HG02870 (cell line): Measurements from ENCODE around the gene CARD14.
"Not testable (repeated sequence)": the region's sequence is repeated elsewhere in the genome, so short reads cannot be mapped to it uniquely, and the experiment has no call there.

ENCODE experiments used
- ATAC-seq: cut with Tn5 transposase; IDR thresholded peaks from one replicate; pipeline ENCODE4 v1.9.1; 2021; ENCODE audit warnings: mild to moderate bottlenecking, moderate library complexity; ENCODE audit not compliant: unreplicated experiment

CARD14 gene

DNA sequence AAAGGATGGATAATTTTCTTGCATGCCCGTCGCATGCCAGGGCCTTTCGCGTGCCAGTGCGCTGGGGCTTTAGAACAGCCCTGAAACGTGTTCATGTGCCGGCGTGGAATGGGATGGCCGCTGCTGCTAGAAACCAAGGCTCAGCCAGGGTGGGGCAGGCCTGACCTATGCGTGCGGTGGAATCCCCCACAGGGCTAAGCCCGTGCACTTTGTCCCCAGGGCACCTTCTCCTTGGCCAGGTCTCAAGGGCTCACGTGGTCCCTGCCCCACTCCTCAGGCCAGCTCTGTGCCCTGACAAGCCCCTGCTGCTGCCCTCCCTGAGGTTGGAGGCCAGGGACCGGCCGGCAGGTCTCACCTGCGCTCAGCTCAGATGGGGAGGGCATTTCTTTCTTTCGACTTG is 77.7 kb downstream of the CARD14 start:
- ATAC-seq, result no peak

DNA sequence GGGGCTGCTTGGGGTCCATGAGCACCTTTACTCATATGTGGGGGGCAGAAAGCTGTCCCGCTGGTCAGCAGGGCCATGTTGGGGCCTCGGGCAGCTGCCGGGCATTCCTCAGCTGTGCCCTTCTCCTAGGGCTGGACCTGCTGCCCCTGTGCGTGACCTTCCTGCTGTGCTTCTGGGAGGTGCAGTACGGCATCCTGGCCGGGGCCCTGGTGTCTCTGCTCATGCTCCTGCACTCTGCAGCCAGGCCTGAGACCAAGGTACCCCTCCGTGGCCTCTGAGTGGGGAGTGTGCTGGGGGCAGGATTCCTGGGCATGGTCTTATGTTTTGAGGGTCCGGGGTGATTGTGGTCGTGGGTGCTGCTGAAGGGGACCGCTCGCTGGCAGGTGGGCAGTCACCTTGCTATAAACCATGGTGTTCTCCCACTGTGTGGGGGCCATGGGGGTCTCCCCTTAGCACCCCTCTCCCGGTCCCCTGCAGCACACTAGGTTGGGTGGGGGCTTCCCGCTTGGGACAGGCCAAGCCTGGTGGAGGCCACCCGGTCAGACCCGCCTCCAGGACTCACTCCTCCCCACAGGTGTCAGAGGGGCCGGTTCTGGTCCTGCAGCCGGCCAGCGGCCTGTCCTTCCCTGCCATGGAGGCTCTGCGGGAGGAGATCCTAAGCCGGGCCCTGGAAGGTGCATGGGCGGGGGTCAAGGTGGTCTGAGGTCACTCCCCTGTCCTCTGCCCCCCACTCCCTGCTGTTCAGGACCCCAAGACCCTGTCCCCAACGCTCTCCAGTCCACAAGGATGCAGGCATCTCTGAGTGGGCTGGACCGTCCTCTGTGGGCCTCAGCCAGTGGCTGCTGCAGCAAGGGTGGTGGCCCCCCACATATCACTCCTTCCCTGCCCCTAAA is 78.4 kb downstream of the CARD14 start:
- no peak for ATAC-seq

DNA sequence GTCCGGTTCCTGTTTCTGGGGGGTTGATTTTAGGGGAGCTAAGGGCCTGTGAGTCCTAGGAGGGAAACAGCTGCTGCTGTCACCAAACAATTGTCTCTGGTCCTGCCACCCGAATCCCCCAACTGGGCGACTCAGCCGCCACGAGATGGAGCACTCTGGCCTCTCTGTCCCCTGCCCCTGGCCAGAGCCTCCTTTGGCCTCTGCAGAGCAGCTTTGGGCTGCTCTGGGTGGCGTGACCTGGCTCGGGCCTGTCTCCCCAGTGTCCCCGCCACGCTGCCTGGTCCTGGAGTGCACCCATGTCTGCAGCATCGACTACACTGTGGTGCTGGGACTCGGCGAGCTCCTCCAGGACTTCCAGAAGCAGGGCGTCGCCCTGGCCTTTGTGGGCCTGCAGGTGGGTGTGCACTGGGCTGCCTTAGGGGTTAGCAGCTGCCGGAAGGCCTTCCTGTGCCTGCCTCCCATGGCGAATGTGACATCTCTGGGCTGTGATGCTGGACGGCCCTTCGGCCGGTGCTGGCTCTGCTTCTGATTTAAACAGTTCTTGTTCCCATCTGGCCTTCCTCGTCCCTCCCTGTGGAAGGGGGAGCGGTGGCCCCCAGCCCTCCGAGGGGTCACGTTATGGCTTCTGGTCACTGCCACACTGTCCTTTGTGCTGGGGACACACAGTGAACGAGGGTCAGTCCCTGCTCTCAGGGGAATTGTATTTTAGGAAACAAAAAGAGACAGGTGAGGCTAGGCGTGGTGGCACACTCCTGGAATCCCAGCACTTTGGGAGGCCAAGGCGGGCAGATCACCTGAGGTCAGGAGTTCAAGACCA is 79.3 kb downstream of the CARD14 start:
- no peak for ATAC-seq

DNA sequence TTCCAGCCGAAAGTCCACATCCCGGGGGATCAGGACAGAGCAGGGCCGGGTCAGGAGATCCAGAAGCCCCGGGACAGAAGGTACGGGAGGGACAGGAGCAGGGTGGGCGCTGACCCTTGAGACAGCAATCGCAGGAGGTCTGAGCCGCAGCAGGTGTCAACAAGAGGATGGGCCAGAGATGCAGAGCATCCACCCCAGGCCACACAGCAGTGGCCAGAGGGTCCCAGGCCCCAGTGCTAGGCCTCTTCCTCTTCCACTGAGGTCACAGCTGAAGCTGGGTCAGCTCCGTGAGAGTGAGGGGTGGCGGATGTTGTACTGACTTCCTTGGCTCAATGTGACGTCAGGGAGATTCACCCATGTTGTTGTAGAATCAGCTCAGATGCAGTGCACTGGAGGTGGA is 82.1 kb downstream of the CARD14 start:
- no peak for ATAC-seq

DNA sequence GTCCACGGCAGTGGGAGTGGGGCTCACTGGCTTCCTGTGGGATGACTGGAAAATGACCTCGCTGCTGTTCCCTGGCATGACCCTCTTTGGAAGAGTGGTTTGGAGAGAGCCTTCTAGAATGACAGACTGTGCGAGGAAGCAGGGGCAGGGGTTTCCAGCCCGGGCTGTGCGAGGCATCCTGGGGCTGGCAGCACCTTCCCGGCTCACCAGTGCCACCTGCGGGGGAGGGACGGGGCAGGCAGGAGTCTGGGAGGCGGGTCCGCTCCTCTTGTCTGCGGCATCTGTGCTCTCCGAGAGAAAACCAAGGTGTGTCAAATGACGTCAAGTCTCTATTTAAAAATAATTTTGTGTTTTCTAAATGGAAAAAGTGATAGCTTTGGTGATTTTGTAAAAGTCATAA is 83.0 kb downstream of the CARD14 start:
- ATAC-seq, result no peak

DNA sequence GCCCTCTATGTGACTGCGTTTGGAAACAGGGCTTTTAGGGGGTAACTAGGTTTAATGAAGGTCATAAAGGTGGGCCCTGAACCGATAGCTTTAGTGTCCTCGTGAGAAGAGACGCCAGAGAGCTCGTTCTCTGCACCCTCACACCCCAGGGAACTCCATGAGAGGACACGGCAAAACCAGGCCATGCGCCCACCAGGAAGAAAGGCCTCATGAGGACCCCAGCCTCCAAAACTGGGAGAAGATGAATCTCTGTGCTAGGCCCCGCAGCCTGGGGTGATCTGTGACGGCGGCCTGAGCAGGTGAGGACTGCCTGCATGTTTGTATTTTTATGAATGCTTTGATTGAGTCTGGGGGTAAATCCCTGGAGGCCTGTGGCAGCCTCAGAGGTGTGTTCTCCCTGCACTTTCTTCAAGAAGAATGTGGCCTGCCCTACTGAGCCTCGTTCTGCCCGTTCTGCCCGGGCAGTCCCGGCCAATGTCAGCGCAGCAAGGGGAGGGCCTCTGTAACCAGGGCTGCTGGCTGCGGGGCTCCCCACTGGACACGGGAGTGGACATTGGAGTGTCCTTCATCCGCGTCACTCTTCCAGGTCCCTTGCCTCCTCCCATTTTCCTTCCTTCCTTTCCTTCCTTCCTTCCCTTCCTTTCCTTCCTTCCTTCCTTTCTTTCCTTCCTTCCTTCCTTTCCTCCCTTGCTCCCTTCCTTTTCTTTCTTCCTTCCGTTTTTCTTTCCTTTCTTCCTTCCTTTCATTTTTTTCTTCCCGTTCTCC is 84.0 kb downstream of the CARD14 start:
- no peak for ATAC-seq

DNA sequence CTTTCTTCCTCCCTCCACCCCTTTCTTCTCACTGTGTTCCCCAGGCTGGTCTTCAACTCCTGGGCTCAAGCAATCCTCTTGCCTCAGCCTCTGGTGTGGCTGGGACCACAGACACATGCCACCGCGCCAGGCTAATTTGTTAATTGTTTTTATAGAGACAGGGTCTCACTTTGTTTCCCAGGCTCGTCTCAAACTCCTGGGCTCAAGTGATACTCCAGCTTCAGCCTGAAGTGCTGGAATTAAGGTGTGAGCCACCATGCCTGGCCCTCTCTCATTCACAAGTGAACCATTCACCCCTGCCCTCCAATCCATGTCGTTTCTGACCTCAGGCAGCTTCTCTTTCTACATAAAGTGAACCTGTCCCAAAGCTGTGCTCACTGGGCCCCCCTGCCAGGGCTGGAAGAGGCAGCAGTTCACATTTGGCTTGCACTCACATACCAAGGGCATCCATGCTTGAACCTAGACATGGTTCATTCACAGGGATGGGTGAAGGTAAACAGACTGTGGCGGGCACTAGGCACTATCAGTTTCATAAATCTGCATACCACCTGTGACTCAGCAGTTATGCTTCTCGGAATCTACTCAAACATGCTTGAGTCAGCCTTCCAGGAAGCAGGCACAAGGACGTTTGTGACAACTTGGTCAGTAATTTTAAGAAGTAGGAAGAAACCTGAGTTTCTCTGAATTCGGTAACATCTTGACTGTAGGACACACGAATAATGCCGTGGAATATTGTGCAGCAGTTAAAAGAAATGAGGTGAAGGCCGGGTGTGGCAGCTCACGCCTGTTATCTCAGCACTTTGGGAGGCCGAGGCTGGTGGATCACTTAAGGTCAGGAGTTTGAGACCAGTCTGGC is 84.8 kb downstream of the CARD14 start:
- ATAC-seq, result no peak

DNA sequence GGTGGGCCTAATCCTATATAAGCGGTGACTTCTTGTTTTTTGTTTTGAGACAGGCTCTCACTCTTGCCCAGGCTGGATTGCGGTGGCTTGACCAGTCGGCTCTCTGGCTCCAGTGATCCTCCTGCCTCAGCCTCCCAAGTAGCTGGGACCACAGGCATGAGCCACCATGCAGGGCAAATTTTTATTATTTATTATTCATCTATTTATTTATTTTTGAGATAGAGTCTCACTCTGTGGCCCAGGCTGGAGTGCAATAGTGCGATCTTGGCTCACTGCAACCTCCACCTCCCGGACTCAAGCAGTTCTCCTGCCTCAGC is 86.2 kb downstream of the CARD14 start:
- ATAC-seq, result no peak

DNA sequence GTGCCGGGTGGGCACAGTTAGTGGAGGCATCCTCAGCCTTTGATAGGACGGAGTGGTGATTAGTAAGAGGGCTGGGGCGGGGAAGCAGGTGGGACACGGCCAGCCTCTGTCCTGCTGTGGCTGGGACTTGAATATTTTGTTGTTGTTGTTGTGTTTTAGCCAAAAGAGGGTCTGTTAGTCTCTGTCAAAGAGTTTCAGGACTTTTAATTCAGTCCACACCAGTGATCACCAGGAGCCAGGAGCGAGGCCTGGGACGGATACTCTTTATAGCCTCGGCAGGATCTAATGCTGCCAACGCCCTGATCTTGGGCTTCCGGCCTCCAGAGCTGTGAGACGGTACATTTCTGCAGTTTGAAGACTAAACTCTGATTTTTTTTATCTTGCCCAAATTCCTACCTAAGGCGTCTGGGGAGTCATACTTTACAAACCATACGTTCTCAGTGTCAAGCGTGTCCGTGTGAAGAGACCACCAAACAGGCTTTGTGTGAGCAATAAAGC is 87.9 kb downstream of the CARD14 start:
- ATAC-seq, result no peak

DNA sequence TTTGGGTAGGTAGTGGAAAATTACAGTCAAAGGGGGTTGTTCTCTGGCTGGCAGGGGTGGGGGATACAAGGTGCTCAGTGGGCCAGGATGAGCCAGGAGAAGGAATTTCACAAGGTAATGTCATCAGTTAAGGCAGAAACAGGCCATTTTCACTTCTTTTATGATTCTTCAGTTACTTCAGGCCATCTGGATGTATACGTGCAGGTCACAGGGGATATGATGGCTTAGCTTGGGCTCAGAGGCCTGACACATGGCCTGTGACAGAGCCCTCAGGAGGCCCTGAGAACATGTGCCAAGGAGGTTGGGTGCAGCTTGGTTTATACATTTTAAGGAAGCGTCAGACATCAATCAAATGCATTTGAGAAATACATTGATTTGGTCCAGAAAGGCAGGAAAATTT is 88.5 kb downstream of the CARD14 start:
- not testable (repeated sequence) for ATAC-seq
